ENCODE results near the gene ARMC8.

ARMC8 gene

GRCh38 chr3:138249636-138250035, 62.5 kb downstream of the ARMC8 start:
- no peak for DNase-seq

GRCh38 chr3:138253609-138254008, 66.5 kb downstream of the ARMC8 start:
- DNase-seq, result no peak

DNA sequence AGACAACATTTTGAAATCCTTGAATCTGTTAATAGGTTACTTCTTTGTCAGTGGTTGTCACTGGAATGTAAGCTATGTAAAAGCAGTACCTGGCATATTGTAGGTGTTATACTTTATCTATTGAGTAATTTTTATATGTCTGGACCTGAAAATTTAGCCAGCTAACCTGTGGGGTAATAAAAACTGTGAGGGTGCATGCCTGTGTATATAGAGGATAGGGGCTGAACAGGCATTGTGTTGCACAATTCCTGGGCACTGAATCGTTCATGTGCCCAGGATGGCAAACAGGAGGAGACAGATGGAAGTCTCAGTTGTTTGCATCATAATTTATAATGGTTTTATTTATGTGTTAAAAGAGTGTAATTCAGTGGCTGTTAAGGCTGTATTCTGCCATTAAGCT, 67.1 kb downstream of the ARMC8 start:
- no peak for DNase-seq

DNA sequence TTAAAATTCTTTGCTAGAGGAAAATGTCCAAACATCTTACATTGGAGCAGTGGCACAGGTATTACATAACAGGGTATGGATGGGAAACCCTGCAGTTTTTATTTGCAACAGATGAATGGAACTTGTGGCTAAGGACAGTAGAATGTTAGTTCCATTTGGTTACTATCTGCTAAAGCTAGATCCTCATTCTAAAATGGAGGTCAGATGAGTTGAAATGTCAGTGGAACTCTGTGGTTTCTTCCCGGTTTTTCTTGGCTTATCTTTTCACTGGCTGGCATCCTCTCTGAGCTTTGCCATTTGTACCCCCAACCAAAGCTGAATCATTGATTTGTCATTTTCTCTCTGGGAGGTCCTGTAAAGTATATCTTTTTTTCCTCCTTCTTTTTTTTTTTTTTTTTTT, 68.9 kb downstream of the ARMC8 start:
- DNase-seq, result no peak

- DNase-seq, result no peak
Measured at GRCh38 chr3:138257986-138258385, 70.9 kb downstream of the ARMC8 start.

DNA sequence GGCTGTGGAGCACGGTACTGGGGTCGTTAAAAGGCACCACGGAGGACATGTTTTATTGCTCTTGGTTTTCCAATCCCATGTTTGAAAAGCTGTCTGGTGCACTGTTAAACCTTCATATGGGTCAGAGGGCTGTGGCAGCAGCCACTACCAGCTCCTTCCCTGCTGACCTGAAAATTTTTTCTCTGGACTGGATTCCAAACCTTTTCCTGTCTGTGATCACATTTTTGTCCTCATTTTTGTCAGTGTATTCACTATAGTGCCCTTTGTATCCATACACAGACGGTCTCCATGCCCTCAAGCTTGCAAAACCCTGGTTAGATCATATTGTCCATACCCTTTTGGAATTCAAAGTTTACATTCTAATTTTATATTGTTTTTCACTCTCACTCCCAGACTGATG, 72.0 kb downstream of the ARMC8 start:
- DNase-seq, result no peak

GRCh38 chr3:138260611-138261010, 73.5 kb downstream of the ARMC8 start:
- no peak for DNase-seq

DNA sequence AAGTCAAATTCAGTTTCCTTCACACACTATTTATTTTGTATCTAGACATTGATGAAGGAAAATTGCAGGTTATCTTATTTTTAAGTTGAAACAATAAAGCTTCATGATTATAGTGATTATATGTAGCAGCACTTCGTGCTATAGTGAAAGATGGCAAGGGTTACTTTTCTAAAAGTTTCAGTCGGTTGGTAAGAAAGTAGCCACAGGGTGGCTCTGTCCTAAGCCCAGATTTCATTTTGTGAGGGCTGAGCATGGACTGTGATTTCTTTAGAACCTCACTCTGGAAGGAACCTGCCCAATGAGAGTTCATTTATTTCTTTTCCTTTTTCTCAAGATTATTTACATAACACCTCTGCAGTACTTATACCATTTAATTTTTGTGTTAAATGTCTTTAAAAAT, 76.0 kb downstream of the ARMC8 start:
- DNase-seq, result no peak

GRCh38 chr3:138265745-138266144, 78.6 kb downstream of the ARMC8 start:
- DNase-seq, result no peak

GRCh38 chr3:138267083-138267482, 80.0 kb downstream of the ARMC8 start:
- no peak for DNase-seq

GRCh38 chr3:138270245-138270644, 83.1 kb downstream of the ARMC8 start:
- DNase-seq, result no peak

- no peak for DNase-seq
Measured at GRCh38 chr3:138271189-138271794, 84.2 kb downstream of the ARMC8 start.

DNA sequence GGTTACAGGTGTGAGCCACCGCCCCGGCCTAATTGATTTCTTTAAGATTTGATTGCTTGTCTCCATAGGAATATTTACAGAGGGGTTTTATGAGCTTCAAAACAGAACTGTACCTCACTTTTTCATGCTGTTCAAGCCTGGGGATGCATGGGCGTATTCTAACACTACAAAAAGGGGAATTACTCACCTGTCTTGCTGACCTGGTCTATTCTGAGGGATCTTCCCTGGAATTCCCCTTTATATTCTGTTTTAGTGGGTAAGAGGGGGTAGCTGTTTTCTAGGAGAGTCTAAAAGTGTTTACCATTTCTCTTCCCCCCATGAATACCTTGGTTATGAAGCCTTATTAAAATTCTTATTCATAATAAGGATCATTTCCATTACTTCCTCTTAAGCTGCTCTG, 94.5 kb downstream of the ARMC8 start:
- no peak for DNase-seq

DNA sequence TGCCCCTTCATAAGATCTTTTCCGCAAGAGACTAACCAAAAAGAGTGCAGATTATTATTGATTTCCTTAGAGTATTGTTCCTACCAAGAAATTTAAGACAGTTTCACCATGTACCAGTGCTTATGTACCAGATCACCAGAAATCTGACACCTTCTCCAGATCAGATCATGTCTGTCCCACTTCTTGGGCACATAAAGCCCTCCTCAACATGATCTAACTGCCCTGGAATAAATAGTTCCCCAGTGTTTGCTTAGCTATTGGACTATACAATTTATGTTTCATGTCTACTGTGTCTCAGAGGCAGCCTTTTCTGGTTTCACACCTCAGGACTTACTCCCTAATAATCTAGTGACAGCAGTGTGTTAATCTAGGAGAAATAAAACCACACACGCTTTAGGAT, 95.7 kb downstream of the ARMC8 start:
- no peak for DNase-seq

- no peak for DNase-seq
Measured at GRCh38 chr3:138284079-138284478, 97.0 kb downstream of the ARMC8 start.

GRCh38 chr3:138284957-138285477, 97.9 kb downstream of the ARMC8 start:
- DNase-seq, result no peak

DNA sequence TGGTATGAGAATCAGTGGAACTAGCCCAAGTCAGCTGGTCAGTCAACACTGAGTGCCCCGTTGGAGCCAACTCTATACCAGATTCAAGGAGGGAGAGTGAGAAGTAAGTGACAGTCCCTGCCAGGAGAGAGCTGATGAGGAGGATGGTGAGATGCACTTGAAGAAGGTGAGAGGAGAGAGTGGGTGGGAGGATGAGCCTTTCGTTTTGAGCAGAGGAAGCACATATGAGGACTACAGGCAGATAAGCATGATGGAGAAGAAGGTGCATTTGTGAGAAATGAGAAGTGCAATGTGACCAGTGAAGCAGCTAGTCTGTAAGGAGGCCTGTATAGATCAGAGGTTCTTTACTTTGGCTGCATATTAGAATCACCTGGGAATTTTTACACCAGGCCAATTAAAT, 102.2 kb downstream of the ARMC8 start:
- DNase-seq, result no peak

DNA sequence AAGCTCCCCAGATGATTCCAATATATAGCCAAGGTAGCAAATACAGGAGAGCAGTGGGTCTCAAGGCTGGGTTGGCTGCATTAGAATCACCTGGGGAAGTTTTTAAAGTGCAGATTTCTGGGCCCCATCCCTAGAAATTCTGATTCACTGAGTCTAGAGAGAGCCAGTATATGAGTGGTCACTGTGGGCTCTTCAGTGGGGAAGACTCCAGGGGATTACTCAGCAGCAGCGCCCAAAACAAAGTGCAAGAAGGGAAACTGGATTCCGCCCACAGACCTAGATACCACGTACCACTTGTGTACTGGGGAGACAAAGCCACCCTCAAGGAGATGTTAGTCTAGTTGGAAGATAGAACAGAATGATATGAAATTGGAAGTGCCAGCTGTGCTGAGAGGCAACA, 102.6 kb downstream of the ARMC8 start:
- DNase-seq, result no peak

- DNase-seq, result no peak
Measured at GRCh38 chr3:138296639-138297038, 109.5 kb downstream of the ARMC8 start.

DNA sequence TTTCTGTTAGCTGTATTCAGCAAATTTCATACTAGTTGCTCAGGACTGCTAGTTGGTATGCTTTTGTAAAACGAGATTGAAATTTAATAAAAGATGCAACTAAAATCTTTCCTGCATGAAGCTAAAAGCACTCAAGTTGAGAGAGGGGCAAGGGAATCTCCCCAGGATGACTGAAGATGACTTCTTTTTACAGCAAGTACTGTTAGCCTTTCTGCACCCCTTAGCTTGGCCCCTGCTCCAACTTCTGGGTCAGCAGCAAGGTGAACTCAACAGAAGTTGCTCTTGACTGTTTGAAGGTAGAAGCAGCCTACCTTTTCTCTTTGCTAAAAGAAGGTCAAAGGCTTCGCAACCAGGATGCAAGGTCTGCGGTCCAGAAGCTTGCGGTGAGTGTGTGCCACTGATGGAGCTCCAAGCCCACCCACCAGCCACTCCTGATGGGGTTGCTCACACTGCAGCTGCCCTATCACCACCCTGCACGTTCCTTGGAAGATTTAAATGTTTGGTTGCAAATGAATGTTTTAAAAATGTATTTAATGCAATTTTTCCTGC, 110.0 kb downstream of the ARMC8 start:
- no peak for DNase-seq

- DNase-seq, result no peak
Measured at GRCh38 chr3:138297876-138298275, 110.8 kb downstream of the ARMC8 start.

DNA sequence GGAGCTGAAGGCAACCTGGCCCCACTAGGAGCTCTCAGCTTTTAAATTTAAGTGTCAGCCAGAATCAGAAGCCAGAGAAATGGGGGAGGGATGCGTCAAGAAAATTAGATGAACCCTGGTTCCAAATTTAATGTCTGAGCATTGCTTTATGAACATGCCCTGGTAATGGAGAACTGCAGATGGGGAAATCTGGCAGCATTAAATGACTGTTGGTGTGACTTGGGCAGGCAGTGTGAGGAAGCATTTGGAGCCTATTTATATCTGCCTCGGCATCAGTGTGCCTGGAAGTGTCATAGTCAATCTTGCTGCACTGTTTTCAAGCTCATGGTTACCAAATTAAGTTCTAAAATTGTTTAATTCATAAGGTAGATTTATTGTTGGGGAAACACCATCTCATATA, 113.5 kb downstream of the ARMC8 start:
- no peak for DNase-seq

DNA sequence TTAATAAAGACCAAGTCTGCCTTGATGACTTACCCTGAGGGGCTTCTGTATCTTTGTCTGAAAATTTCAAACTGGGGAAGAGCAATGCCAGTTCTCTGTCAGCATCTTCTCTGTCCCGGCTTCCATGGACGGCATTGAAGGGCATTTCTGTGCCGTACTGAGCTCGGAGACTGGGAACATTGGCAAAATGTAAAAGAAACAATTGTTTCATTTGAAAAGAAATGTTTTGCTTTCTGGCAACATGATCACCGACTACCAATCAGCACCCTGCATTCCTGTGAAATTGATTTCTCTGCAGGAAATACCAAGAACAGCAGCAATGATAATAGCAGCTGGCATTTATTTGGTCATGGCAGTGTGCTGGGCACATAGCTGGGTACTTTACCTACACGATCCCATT, 116.4 kb downstream of the ARMC8 start:
- no peak for DNase-seq

DNA sequence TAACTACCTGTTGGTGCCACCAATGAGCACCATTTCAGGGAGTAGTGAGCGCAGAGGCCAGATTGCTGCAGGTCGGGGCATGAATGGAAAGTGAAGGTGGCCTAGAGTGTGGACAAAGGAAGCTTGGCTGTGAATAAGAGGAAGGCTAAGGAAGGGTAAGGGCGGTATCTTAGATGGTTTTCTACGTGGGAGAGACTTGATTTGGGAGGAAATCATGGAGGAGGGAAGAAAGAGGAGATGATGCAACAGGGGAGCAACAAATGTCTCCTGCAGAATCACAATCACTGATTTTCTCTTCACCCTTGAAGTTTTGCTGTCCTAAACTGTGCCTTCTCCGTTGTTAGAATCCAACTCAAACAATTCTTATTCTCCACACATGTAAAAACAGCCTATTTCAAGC, 120.8 kb downstream of the ARMC8 start:
- no peak for DNase-seq

- DNase-seq, result no peak
Measured at GRCh38 chr3:138308783-138309182, 121.7 kb downstream of the ARMC8 start.
